Endodermal cell (in vitro differentiated cells): ENCODE results near the gene GRM3. TPM values are rescaled to one million over a fixed set of nuclear protein-coding genes. Genes with fewer than 3 reads are reported as not detected.

Experiments used
- DNase-seq: peaks from one replicate; pipeline ENCODE4 v3.0.0-alpha.2; 2017
- H3K27ac ChIP-seq: 2 replicates; pipeline ENCODE4 v1.5.1; 2013; ENCODE audit warnings: mild to moderate bottlenecking, low read depth, low read length, moderate library complexity
- H3K27me3 ChIP-seq: 2 replicates; pipeline ENCODE4 v1.6.1; 2013; ENCODE audit warnings: mild to moderate bottlenecking, low read length, moderate library complexity; ENCODE audit not compliant: insufficient read depth, control insufficient read depth, poor library complexity, severe bottlenecking
- H3K36me3 ChIP-seq: 2 replicates; pipeline ENCODE4 v1.7.0; 2013; ENCODE audit warnings: mild to moderate bottlenecking, low read length, moderate library complexity; ENCODE audit not compliant: control insufficient read depth, insufficient read depth
- H3K4me1 ChIP-seq: one replicate; pipeline ENCODE4 v1.7.0; 2013; ENCODE audit warnings: low read length; ENCODE audit not compliant: control insufficient read depth, insufficient read depth
- H3K4me3 ChIP-seq: 2 replicates; pipeline ENCODE4 v1.5.1; 2013; ENCODE audit warnings: mild to moderate bottlenecking, low read length, moderate library complexity
- H3K9ac ChIP-seq: 2 replicates; pipeline ENCODE4 v1.6.1; 2013; ENCODE audit warnings: mild to moderate bottlenecking, low read length, moderate library complexity; ENCODE audit not compliant: poor library complexity, severe bottlenecking; ENCODE audit errors: extremely low read depth
- H3K9me3 ChIP-seq: 2 replicates; pipeline ENCODE4 v1.6.1; 2013; ENCODE audit warnings: mild to moderate bottlenecking, low read length, moderate library complexity; ENCODE audit not compliant: control insufficient read depth
- H3K27ac Mint-ChIP-seq: 2 replicates; pipeline ENCODE4 v1.8.0; 2020; ENCODE audit warnings: mixed read lengths
- H3K27me3 Mint-ChIP-seq: 2 replicates; pipeline ENCODE4 v1.8.0; 2021; ENCODE audit warnings: mild to moderate bottlenecking, mixed read lengths; ENCODE audit not compliant: insufficient read depth
- H3K36me3 Mint-ChIP-seq: 2 replicates; pipeline ENCODE4 v1.8.0; 2020; ENCODE audit warnings: low read depth, mixed read lengths
- H3K4me1 Mint-ChIP-seq: 2 replicates; pipeline ENCODE4 v1.8.0; 2020; ENCODE audit warnings: mixed read lengths
- H3K4me3 Mint-ChIP-seq: 2 replicates; pipeline ENCODE4 v1.8.0; 2020; ENCODE audit warnings: mild to moderate bottlenecking, moderate library complexity, mixed read lengths
- H3K9me3 Mint-ChIP-seq: 2 replicates; pipeline ENCODE4 v1.8.0; 2020; ENCODE audit warnings: mild to moderate bottlenecking, mixed read lengths
- CTCF ChIP-seq: fragments of 200-600 bp; sonication (generic); conservative IDR thresholded peaks from 2 replicates; pipeline ENCODE4 v1.5.0; 2021; ENCODE audit warnings: antibody characterized with exemption, mild to moderate bottlenecking
- WGBS, 2 experiments: methylation state at CpG; one replicate each; pipeline versions ENCODE4 v1.1.5 to v1.1.7; 2013; ENCODE audit warnings: missing lambda C conversion rate in 2 of 2, mixed read lengths in 1 of 2; ENCODE audit not compliant: insufficient coverage in 1 of 2, insufficient read length in 1 of 2; 5-methylcytosine and 5-hydroxymethylcytosine counted together
- total RNA-seq, 2 donors: library from RNA; stranded (reverse); fragmentation: NEBNext Ultra II Directional in 1 of 2; extraction: Animal tissue kit (Norgen Biotek cat#: 25700) in 1 of 2; gene quantifications; 2 replicates in 1 of 2; 3 replicates in 1 of 2; pipeline ENCODE4 v1.2.1, GENCODE V29; 2021

Gene GRM3
- total RNA-seq, 2 donors from 2014 or later = 0.75 to 0.91 TPM

DNA sequence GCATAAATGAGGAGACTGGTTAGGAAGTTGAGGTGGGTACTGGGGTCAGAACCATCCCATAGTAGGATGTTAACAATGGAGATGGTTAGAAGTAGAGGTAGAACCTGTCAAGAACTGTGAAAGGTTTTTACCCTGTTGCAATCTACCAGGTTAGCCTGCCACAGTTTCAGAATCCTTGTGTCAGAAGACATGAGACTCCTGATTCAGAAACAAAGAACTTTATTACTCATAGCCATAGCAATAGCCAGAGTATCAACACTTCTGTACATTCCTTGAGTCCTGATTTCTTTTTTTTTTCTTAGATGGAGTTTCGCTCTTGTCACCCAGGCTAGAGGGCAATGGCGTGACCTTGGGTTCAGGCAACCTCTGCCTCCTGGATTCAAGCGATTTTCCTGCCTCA is 200.9 kb downstream of the GRM3 start:
- WGBS, 2 experiments = 94 to 98% methylated on average over 3 of the region's 3 CpGs
- Histone ChIP-seq H3K4me1 (peaks cover 12% of the 10 kb centered on the region), H3K4me3 (no peak overlapping the region), H3K36me3 (no peaks in the 10 kb centered on the region), H3K9me3 (no peaks in the 10 kb centered on the region), H3K9ac (no peak overlapping the region), H3K27ac (no peak overlapping the region), H3K27me3 (no peaks in the 10 kb centered on the region)
- H3K27me3 Mint-ChIP-seq = no peaks in the 10 kb centered on the region
- no peak for DNase-seq
- no peak overlapping the region for H3K4me3 Mint-ChIP-seq
- no peak overlapping the region for H3K27ac Mint-ChIP-seq
- no peaks in the 10 kb centered on the region for H3K9me3 Mint-ChIP-seq
- peaks cover 3% of the 10 kb centered on the region for H3K36me3 Mint-ChIP-seq
- H3K4me1 Mint-ChIP-seq = peaks cover 12% of the 10 kb centered on the region
- no peak for TF ChIP-seq CTCF

GRCh38 chr7:86846494-86847190 is 202.9 kb downstream of the GRM3 start:
- no peaks in the 10 kb centered on the region for H3K27me3 ChIP-seq
- Mint-ChIP-seq H3K27ac (no peak overlapping the region), H3K4me1 (peaks cover 15% of the 10 kb centered on the region), H3K36me3 (no peaks in the 10 kb centered on the region), H3K9me3 (no peaks in the 10 kb centered on the region), H3K27me3 (no peaks in the 10 kb centered on the region), H3K4me3 (no peak overlapping the region)
- H3K36me3 ChIP-seq = no peaks in the 10 kb centered on the region
- no peak overlapping the region for H3K9ac ChIP-seq
- no peak overlapping the region for H3K27ac ChIP-seq
- no peak for TF ChIP-seq CTCF
- H3K4me1 ChIP-seq = peaks cover 12% of the 10 kb centered on the region
- no peak overlapping the region for H3K4me3 ChIP-seq
- WGBS, 2 experiments = 93 to 94% methylated on average over 3 of the region's 3 CpGs
- no peak for DNase-seq
- H3K9me3 ChIP-seq = no peaks in the 10 kb centered on the region

DNA sequence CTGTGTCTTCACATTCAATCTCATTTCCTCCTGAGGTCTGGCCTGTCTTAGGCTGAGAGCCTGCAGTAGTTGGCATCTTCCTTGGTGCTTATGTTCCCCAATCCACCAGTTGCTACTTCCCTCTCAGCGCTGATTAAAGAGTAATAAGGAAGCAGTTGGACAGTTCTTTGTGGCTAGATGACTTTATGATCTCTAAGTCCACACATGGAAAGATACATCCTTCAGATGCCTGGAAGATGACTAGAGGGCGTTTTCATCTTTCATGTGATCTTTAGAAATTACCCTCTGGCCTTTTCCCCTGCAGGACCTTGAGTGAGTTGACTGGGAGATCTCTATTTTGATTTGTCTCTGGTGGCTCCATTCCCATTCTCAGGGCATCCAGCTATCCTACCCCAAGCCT is 204.5 kb downstream of the GRM3 start:
- 96% methylated on average over 2 of the region's 2 CpGs; no CpG with 5 or more reads in 1 of the 2 experiments for WGBS, 2 experiments
- peaks cover 12% of the 10 kb centered on the region for H3K4me1 ChIP-seq
- no peak overlapping the region for H3K27ac Mint-ChIP-seq

More for the DNA sequence above, 204.5 kb downstream of the GRM3 start:
- no peak for TF ChIP-seq CTCF
- Mint-ChIP-seq H3K4me1 (peaks cover 12% of the 10 kb centered on the region), H3K4me3 (no peak overlapping the region), H3K36me3 (no peaks in the 10 kb centered on the region), H3K9me3 (no peaks in the 10 kb centered on the region), H3K27me3 (no peaks in the 10 kb centered on the region)
- H3K9ac ChIP-seq = no peak overlapping the region
- H3K4me3 ChIP-seq = no peak overlapping the region
- H3K27me3 ChIP-seq = no peaks in the 10 kb centered on the region
- H3K36me3 ChIP-seq = no peaks in the 10 kb centered on the region
- H3K27ac ChIP-seq = no peak overlapping the region
- H3K9me3 ChIP-seq = no peaks in the 10 kb centered on the region
- DNase-seq = no peak
